Activated T-cell treated with anti-CD3 and anti-CD28 coated beads, Interleukin-2, amount 50 U/mL, for 48 hours (primary cell): Measurements from ENCODE around the gene OLFML2B.
"Not testable (repeated sequence)": the region's sequence is repeated elsewhere in the genome, so short reads cannot be mapped to it uniquely, and the experiment has no call there.

Experiments
- DNase-seq, 2 experiments: peaks; one replicate each; pipeline ENCODE4 v3.0.0-alpha.2; 2020

Gene OLFML2B

GRCh38 chr1:162023547-162024501 is at the start of gene OLFML2B:
TSS of gene OLFML2B (minus strand) at chr1:162023869. CDS start at chr1:162023430, 439 bp downstream.
- DNase-seq, result peak; percentile 60 to 73

GRCh38 chr1:162072740-162073139 is 49.1 kb upstream of the OLFML2B start:
- no peak for DNase-seq

- DNase-seq, result peak in 1 of 2 experiments; percentile 18
Measured at GRCh38 chr1:162070825-162071224, 47.2 kb upstream of the OLFML2B start.

- DNase-seq, result peak in 1 of 2 experiments; percentile 35
Measured at GRCh38 chr1:162070094-162070748, 46.6 kb upstream of the OLFML2B start.

- peak; percentile 82 to 88 for DNase-seq
Measured at GRCh38 chr1:162069334-162070093, 45.8 kb upstream of the OLFML2B start, which contains the start of gene NOS1AP. TSS of gene NOS1AP (plus strand) at chr1:162069691. CDS start at chr1:162070178, 487 bp downstream.

GRCh38 chr1:162068301-162068700 is 44.6 kb upstream of the OLFML2B start:
- no peak for DNase-seq

GRCh38 chr1:162067466-162067865 is 43.8 kb upstream of the OLFML2B start:
- no peak for DNase-seq

GRCh38 chr1:162066836-162067235 is 43.2 kb upstream of the OLFML2B start:
- not testable (repeated sequence) for DNase-seq

- no peak for DNase-seq
Measured at GRCh38 chr1:162065016-162065415, 41.3 kb upstream of the OLFML2B start.

- no peak for DNase-seq
Measured at GRCh38 chr1:162062542-162063015, 38.9 kb upstream of the OLFML2B start.

GRCh38 chr1:162060314-162060713 is 36.6 kb upstream of the OLFML2B start:
- no peak for DNase-seq

- DNase-seq, result no peak
Measured at GRCh38 chr1:162059721-162060120, 36.1 kb upstream of the OLFML2B start.

- DNase-seq, result no peak
Measured at GRCh38 chr1:162056579-162056978, 32.9 kb upstream of the OLFML2B start.

- DNase-seq, result peak; percentile 47 to 62
Measured at GRCh38 chr1:162056043-162056442, 32.4 kb upstream of the OLFML2B start.

GRCh38 chr1:162055062-162055461 is 31.4 kb upstream of the OLFML2B start:
- no peak for DNase-seq

GRCh38 chr1:162053949-162054348 is 30.3 kb upstream of the OLFML2B start:
- DNase-seq, result not testable (repeated sequence)

- no peak for DNase-seq
Measured at GRCh38 chr1:162046921-162047320, 23.3 kb upstream of the OLFML2B start.

GRCh38 chr1:162042361-162042760 is 18.7 kb upstream of the OLFML2B start:
- DNase-seq, result no peak

GRCh38 chr1:162040657-162041056 is 17.0 kb upstream of the OLFML2B start:
- DNase-seq, result no peak

GRCh38 chr1:162040001-162040400 is 16.3 kb upstream of the OLFML2B start:
- DNase-seq, result no peak

GRCh38 chr1:162038624-162039023 is 15.0 kb upstream of the OLFML2B start:
- DNase-seq, result no peak

- DNase-seq, result no peak
Measured at GRCh38 chr1:162036163-162036562, 12.5 kb upstream of the OLFML2B start.

- DNase-seq, result peak in 1 of 2 experiments; percentile 28
Measured at GRCh38 chr1:162035241-162035640, 11.6 kb upstream of the OLFML2B start.
